Ovary (tissue), 3 donors: ENCODE measurements around the gene F2RL2.

ENCODE experiments used
- CTCF ChIP-seq, 3 donors: fragments of 450-650 bp in 2 of 3; fragments of 200-600 bp in 1 of 3; IDR thresholded peaks; one replicate each; pipeline versions ENCODE4 v1.5.1 to v1.8.0; 2016 to 2022; ENCODE audit warnings: antibody characterized with exemption in 3 of 3, mild to moderate bottlenecking in 1 of 3
- EP300 ChIP-seq: sonication (generic); formaldehyde crosslinking; IDR thresholded peaks from one replicate; pipeline ENCODE4 v1.6.1; 2017; ENCODE audit warnings: antibody characterized with exemption
- POLR2A ChIP-seq: fragments of 450-650 bp; IDR thresholded peaks from one replicate; pipeline ENCODE4 v1.6.1; 2017; ENCODE audit warnings: antibody characterized with exemption, mild to moderate bottlenecking, moderate library complexity
- donor health status: DM: no; HTN: no; CAD: no.

- TF ChIP-seq CTCF (IDR thresholded peaks at IDR 0.05): no peak
- TF ChIP-seq POLR2A: no peak
- no peak for TF ChIP-seq EP300
Observed at GRCh38 chr5:76608833-76609232, 14.4 kb downstream of the F2RL2 start.
